ENCODE results near the gene OR52N1. TPM values are rescaled to one million over a fixed set of nuclear protein-coding genes. Genes with fewer than 3 reads are reported as not detected.

Gene OR52N1
- not detected in 2 replicates for total RNA-seq

DNA sequence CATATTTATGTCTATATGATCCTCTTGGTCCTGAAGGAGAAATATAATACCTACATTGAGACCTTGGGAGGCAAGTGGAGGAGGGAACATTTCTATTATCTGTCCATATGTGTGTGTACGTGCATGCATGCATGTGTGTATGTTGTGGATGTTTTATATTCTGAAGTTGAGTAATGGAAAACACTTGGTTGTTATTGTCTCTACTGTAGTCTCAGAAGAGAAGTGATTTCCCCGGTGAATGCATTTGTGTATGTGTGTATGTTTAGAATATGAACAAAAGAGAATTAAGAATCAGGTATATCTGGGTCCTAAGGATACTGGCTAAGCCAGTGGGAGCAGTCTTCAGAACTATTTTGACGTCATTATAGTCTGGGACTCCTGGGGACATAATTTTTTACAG, at the start of gene OR52N1:
OR52N1 (minus strand) TSS at position 101 of the 400 bp plus-strand sequence. CDS start 2,449 bp downstream, outside the sequence.
- DNase-seq: no peak

DNA sequence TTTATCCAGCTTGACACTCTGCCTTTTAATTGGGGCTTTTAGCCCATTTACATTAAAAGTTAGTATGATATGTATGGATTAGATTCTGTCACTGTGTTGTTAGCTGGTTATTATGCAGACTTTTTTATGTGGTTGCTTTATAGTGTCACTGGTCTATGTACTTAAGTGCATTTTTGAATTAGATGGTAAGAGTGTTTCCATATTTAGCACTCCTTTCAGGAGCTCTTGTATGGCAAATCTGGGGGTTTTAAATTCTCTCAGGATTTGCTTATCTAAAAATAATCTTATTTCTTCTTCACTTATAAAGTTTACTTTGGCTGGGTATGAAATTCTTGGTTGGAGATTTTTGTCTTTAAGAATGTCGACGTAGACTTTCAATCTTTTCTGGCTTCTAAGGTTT, 46.6 kb upstream of the OR52N1 start:
- DNase-seq: no peak

DNA sequence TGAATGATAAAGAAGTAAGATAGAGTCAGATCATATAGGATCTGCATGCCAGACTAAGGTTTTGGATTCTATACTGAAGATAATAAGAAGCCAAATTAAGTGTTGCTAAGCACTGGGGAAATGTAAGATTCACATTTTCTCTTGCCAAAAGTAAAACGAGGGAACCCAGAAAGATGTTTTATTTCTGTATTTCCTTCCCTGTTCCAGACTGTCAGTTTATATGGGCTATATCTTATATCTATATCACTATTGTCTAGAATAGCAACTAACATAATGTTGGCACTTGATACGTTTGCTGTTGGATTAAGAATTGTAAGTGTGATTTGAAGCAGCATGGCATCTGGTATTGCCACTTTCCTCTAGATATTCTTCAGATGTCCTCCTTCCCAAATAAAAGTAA, 42.4 kb upstream of the OR52N1 start:
- no peak for DNase-seq

DNA sequence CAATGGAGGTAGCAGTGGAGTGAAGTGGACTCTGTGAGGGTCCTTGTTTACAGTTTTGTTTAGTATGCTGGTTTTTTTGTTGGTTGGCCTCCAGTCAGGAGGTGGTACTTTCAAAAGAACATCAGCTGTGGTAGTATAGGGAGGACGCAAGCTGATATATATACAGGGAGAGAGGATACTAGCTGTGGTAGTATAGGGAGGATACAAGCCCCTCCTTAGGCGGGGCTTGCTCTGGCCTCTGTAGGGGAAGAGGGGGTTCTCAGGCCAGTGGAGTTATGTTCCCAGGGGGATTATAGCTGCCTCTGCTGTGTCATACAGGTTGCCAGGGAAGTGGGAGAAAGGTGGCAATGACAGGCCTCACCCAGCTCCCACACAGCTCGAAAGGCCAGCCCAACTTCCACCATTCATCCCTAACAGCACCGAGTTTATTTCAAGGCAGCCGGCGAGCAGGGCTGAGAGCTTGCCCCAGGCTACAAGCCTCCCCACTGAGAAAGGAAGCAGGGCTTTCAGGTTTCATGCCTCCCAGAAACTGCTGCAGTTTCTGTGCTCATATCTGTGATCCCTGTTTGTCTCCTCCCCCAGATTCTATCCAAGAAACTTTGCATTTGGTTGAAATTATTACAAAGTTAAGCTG, 40.2 kb upstream of the OR52N1 start:
- no peak for DNase-seq

DNA sequence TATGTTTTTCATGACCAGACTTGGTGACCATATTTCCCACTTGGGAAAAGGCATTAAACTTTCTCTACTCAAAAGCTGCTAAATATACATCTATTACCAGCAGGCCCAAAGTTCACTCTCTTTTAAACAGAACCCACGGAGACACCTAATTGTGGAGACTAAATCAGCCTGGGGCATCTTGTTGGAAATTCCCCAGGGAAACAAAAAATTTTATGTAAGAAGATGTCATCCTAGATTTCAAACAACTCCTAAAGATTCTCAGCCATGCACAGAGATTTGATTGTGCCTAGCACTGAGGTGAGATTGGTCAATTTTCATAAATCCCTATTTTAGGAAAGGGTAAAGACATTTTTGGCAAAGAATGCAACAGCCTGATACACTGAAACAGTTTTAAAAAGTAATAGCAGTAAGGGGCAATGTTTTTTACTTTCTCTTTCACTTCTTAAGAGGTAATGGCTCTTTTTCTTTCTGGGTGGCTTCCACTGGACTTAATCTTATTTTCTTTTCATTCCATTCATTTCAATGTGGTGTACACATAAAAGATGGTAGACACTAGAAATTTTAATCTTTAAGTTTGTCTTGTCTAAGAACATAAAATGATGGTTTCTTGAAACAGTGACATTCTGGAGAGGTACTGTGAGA, 27.3 kb upstream of the OR52N1 start:
- no peak for DNase-seq

DNA sequence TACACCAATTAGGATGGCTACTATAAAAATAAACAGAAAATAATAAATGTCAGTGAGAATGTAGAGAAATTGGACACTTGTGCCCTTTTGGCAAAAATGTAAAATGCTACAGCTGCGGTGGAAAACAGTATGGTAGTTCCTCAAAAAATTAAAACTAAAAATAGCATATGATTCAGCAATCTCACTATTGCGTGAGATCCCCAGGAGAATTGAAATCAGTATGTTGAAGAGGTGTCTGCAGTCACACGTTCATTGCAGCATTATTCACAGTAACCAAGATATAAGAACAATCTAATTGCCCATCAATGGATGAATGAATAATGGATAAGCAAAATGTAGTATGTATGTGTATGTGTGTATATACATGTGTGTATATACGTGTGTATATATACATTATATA, 24.5 kb upstream of the OR52N1 start:
- no peak for DNase-seq

DNA sequence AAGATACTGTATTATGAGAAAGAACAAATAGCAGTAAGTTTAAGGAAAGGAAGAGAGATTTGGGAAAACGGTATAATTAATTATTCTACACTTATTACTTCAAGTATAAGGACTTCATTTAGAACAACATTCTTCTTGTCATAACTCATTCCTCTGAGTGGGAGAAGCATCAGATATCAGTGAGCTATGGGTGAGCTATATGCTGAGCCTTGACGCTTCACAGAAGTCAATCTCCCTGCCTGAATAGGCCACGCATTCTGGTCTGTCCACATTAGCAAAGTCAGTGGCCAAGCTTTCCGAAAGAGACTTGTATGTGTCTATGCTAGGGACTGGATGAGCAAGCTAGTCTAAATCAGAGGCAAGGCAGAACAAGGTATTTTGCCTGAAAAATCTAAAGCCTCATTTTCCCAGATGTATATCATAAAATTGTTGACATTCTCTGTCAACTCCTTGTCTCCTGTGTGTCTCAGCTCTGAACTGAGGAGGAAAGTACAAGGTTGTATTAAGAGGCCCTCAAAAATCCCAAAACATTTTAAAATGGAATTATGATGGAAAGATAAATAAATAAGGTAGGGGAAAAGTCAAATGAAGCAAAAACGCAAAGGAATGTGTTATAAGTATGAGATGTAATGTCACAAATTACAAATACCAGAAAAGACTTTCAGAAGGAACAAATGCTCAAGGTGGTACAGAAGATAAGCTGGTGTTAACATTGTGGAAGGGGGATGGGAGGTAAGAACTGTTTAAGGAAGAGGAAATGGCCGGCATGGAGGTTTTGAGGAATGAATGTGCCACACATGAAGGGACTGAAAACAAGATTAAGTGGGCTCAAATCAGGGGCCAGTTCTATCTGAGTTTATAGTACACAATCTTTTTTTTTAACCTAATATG, 19.1 kb upstream of the OR52N1 start:
- DNase-seq: no peak

DNA sequence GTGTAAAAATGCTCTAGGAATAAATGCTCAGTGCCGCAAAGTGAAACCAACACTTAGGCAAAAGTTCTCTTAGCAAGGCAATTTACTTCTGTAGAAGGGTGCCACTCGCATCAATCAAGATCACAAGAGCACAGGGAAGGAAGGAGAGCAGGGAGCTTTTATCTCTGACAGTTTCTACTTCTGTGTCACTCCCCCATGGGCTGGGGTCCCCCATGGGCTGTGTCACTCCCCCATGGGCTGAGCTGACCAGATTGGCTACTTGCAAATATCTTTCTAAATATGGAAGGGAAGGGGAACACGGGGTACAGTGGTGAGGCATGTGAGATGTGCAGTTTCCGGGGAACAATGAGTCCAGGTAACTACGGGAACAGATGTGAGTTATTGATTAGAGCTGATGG, 18.1 kb upstream of the OR52N1 start:
- DNase-seq: peak; percentile 17

DNA sequence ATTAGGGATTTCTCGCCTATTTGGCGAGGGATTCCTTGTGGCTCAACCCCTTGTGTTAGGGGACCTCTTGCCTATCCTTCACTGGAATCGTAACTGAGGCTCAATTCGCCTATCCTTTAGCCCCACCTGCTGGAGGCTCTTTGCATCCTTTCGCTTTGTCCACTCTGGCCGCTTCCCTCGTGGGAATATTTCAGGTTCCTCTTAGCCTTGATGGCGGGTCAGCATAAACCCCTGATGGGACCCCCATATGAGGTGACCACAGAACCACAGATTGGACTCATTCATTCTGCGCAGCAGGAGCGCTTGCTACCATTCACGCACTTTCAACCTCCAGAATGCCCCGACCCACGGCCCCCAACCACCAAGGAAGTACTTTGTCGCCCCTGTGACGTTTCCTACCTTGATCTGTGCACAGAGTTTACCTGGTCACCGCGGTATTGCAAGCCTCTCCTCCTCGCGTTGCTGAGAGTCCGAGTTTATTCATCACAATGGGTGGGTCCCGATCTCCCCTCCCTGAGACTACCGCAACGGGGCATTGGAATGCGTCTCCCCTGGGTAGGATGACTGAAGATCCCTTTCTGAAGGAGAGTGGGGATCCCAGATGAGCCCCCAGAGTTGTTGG, 17.5 kb upstream of the OR52N1 start, which contains the start of gene OR52N2:
OR52N2 (plus strand) TSS at position 425 of the 622 bp plus-strand sequence. CDS start 11,412 bp downstream, outside the sequence.
- DNase-seq: peak; percentile 83

DNA sequence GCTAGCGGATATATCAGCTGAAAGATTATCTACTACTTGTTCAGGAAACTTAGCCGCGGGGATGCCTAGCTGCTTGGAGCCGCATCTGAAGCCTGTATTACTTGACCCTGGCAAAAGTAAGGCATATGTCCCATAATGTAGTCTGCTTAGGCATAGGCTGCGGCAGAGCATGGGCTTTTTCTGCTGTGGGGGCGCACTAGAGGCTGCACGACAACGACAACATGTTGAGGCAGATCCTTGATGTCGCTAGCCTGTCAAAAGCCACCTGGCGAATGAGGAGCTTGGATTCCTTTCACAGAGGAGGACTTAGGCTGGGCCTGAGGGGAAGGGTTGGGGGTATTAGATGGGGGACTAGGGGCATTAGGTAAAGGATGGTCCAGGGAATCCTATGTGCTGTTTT, 16.5 kb upstream of the OR52N1 start:
- no peak for DNase-seq

DNA sequence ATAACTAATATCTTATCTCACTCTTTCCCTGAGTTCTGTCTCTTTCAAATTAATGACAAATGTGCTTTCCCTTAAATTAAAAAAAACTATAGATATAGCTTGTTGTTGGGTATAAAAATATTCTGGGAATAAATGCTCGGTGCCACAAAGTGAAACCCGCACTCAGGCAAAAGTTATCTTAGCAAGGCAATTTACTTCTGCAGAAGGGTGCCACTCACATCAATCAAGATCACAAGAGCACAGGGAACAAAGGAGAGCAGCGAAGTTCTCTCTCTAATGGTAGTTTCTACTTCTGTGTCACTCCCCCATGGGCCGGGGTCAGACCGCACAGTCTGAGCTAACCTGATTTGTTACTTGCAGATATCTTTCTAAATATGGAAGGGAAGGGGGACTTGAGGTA, 12.9 kb upstream of the OR52N1 start:
- DNase-seq: no peak

DNA sequence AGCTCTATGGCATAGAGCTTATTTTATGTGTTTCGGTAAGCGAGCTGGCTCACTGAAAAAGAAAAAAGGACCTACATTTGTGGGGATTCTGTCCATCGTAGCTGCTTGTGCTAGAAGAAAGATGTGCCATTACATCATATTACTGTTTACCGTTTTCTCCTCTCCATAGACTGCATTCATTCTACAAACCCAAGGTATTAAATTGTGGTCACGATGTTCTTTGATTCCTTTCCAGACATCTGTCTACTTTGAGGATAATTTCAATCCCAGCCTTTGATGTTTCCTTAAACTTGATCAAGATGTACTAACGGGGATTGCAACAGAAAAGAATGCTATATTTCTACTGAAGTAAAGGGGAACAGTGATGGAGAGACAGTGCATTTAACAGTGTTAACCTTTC, 5.5 kb upstream of the OR52N1 start:
- DNase-seq: no peak

DNA sequence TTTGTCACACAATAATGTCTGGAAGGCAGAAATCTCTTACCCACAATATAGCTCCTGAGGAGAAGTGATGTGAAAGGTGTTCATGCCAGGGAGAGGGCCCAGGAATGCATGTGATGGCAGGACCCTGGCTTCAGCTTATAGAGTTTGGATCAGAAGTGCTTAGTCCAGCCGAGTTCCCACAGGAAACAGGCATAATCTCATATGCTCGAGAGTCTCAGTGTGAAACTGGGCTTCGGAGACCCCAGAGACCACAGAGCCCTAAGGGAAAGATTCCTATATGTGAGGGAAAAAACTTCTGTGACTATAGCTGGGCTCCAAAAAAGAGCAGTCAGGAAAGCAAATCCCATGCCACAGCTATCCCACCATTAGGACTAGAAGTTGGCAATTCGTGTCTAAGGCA, 7.8 kb downstream of the OR52N1 start, which contains the start of gene OR52N5:
OR52N5 (minus strand) TSS at position 101 of the 400 bp plus-strand sequence. CDS start 4,721 bp downstream, outside the sequence.
- DNase-seq: no peak

DNA sequence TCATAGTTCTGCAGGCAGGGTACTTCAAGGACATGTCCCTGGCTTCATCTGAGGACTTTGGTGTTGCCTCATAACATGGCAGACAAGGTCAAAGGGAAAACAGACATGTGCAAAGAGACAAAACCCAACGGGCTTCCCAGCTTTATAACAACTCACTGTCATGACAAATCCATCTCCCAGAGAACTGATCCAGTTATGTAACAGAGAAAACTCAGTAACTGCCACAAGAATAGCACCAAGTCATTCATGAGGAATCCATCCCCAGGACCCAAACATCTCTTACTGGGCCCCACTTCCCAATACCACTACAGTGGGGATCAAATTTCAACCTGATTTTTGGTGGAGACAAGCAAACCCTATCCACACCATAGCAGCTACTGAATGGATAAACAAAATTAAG, 24.0 kb downstream of the OR52N1 start:
- no peak for DNase-seq

DNA sequence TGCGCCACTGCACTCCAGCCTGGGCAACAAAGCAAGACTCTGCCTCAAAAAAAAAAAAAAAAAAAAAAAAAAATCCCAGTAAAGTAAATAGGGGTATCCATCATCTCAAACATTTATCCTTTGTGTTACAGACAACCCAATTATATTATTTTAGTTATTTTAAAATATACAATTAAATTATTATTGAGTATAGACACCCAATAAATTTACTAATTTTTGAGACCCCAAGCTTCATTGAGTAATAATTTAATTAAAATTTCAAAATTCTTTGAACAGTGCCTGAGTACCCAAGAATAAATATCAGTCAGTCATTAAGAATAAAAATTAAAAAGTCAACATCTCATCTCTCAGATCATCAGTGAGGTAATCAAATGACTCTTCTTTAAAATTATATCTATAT, 37.1 kb downstream of the OR52N1 start, which contains the start of gene OR52N4:
OR52N4 (plus strand) TSS at position 301 of the 400 bp plus-strand sequence. CDS start 498 bp downstream, outside the sequence.
- no peak for DNase-seq

DNA sequence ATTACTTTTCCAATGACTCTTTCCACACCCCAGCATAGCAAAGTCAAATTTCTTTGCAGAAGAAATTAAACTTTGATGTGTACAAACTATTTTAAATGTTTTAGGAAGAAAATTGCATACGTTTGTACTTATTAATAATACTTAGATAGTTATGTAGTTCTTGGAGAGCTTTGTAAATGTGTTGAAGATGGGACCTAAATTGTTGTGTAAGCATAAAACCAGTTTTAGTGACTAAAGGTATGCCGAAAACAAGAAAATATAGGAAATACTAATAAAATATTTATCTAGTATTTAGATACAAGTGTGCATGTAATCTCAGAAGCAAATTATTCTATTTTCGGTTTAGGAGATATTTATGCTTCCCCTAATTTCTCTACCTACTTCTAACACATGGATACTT, 41.2 kb downstream of the OR52N1 start:
- no peak for DNase-seq

DNA sequence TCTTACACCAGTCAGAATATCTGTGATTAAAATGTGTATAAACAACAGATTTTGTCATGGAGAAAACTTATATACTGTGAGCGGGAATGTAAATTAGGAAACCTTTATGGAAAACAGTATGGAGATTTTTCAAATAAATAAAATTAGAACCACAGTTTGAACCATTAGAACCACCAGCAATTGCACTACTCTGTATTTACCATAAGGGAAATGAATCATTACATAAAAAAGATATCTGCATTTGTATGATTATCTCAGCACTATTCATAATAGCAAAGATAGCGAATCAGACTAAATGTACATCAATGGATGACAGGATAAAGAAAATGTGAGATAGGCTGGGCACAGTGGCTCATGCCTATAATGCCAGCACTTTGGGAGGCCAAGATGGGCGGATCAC, 44.5 kb downstream of the OR52N1 start:
- no peak for DNase-seq

DNA sequence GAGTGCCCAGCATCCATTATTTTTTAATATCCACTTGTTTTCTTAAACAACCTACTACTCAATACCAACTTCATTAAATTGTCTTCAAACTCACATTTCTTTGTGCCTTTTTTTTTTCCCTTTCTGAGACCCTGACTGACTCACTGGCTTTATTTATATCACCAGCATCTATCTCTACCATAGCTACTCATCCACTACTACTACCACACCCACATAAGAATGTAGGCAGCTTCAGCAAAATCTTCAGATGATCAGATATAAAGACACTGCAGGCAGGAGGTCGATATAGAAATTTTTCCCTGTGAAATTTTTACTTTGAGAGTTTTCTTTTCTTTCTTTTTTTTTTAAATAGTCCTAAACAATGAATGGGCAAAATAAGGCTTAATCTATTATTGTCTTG, 52.6 kb downstream of the OR52N1 start:
- no peak for DNase-seq

DNA sequence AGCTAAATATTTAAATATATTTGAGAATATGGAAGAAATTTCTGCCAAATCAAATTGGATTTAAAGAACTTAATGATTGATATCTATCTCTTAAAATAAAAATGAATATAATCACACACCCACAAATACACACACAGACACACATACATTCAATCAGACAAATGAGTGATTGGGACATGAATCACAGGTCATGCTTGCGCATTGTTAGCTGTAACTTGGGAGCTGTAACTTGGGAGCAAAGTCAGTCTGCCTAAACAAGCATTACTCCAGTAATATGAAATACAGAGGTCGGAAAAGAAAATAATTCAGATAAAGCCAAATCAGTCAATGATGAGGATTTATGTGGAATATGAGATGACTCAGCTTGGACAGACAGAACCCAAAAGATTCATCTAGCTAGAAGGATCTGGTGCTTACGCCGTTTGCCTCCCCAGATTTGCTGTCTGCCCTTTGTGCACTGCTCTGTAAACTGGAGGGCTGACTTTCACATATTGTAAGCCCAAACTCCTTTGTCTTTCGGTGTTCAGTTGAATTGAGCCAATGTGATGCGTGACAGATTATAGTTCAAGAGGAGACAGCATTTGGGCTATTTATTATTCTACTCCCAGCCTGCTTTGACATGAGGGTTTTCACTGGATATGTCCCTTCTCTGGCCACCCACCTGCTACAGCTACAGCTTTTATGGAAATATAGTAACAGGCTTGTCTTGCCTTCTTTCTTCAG, 53.2 kb downstream of the OR52N1 start:
- no peak for DNase-seq

DNA sequence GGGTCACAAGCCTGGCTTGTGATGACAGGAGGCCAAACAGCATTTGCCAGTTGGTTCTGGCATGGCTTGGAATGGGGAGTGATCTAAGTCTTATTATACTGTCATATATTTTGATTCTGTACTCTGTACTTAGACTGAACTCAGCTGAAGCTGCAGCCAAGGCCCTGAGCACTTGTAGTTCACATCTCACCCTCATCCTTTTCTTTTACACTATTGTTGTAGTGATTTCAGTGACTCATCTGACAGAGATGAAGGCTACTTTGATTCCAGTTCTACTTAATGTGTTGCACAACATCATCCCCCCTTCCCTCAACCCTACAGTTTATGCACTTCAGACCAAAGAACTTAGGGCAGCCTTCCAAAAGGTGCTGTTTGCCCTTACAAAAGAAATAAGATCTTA, 54.0 kb downstream of the OR52N1 start:
- DNase-seq: no peak
